ENCODE data around the gene OR4K17. TPM values are rescaled to one million over a fixed set of nuclear protein-coding genes. Genes with fewer than 3 reads are reported as not detected.
A peak's percentile ranks its signal among the peaks of the same experiment; 100 is the strongest.

Gene OR4K17
- total and polyA plus RNA-seq, 9 of the 15 experiments (the other 6 are each of a cell fraction or from before 2014, with no cell fraction given) = not detected

- Histone ChIP-seq H3K79me2 (ENCODE audit: control insufficient read depth, insufficient read depth, low read length) (no peaks in the 10 kb centered on the region), H4K20me1 (replicated peaks; ENCODE audit: control insufficient read depth, insufficient read depth, low read length) (no peaks in the 10 kb centered on the region), H3K36me3 (ENCODE audit: control insufficient read depth, insufficient read depth, low read length) (peaks cover 6% of the 10 kb centered on the region; the same call in 1 of the 3 replicates), H3K4me3 (no peak overlapping the region), H3K4me2 (ENCODE audit: insufficient read depth, low read length) (0 out of 2 replicates have a peak overlapping the region, but pooled peaks have one; percentile 14), H3K27ac (ENCODE audit: extremely low read depth, low read depth, low read length) (peak overlapping the region; percentile 70), H2AFZ (ENCODE audit: low read depth, low read length) (peak overlapping the region; percentile 71), H3K9ac (ENCODE audit: insufficient read depth in 1 of 2, low read depth in 2 of 2, low read length in 2 of 2) (peak overlapping the region in 1 of 2 experiments; percentile 11; a peak in 1 of 4 replicates), H3K9me3 (replicated peaks; ENCODE audit: control insufficient read depth, insufficient read depth, low read depth, low read length) (peaks cover 15% of the 10 kb centered on the region), H3K4me1 (replicated peaks in 1 of 2; ENCODE audit: control insufficient read depth in 2 of 2, insufficient read depth in 2 of 2, low read length in 2 of 2) (peaks cover 0 to 24% of the 10 kb centered on the region in 2 experiments; a peak in 2 of 5 replicates), H3K9me1 (ENCODE audit: control insufficient read depth, insufficient read depth, low read length) (no peaks in the 10 kb centered on the region), H3K27me3 (ENCODE audit: control insufficient read depth in 2 of 2, insufficient read depth in 2 of 2, low read length in 2 of 2) (no peaks in the 10 kb centered on the region)
- POLR2A ChIA-PET = no interaction called here
- CTCF ChIA-PET (ENCODE audit: low intra/inter-chr PET ratio) = no interaction called here
- DNase-seq (ENCODE audit: extremely low read depth in 1 of 4, low spot score in 3 of 4) (peak; percentile 15 to 76 (median 40)), ATAC-seq (peak; percentile 92), FAIRE-seq (peak; percentile 82)
- WGBS (ENCODE audit: insufficient coverage, low coverage, missing lambda C conversion rate) = 0% methylated on average over 1 of the region's 1 CpG
- in situ Hi-C loops (cut with MboI) = no loop called here
- BruUV-seq (replicated peaks) = no TSS peak
- intact Hi-C loops (cut with micrococcal nuclease) = no loop called here
- TF ChIP-seq MAFK (IDR thresholded peaks at IDR 0.05; ENCODE audit: low read length) (peak; percentile 95), NFE2 (IDR thresholded peaks at IDR 0.05; ENCODE audit: low read depth) (peak; percentile 93), ZBTB1 (CRISPR knock-in tag; IDR thresholded peaks at IDR 0.05; ENCODE audit: borderline replicate concordance, low read depth) (no peak), EP300 (IDR thresholded peaks at IDR 0.05; ENCODE audit: low read length) (peak; percentile 62), C11orf30 (IDR thresholded peaks at IDR 0.05; ENCODE audit: low read depth) (peak; percentile 98), HMBOX1 (IDR thresholded peaks at IDR 0.05) (peak; percentile 57; the same call in 1 of the 2 replicates), CHAMP1 (IDR thresholded peaks at IDR 0.05) (peak; percentile 64; the same call in 1 of the 2 replicates), CEBPG (CRISPR knock-in tag; IDR thresholded peaks at IDR 0.05) (no peak), CEBPG (tag; conservative IDR thresholded peaks at IDR 0.05 in 1 of 2, IDR thresholded peaks at IDR 0.05 in 1 of 2) (peak in 1 of 2 experiments; percentile 30; a peak in 1 of 4 replicates), SMARCE1 (IDR thresholded peaks at IDR 0.05) (peak; percentile 68; the same call in 1 of the 2 replicates), FOSL1 (tag; conservative IDR thresholded peaks at IDR 0.05) (peak; percentile 73), NBN (IDR thresholded peaks at IDR 0.05; ENCODE audit: low read depth) (no peak), DPF2 (IDR thresholded peaks at IDR 0.05) (peak; percentile 79), ETS1 (conservative IDR thresholded peaks at IDR 0.05; ENCODE audit: control insufficient read depth, low read depth, low read length) (no peak), POLR3G (IDR thresholded peaks at IDR 0.05; ENCODE audit: extremely low read depth, insufficient read length, insufficient replicate concordance) (no peak), MAFF (IDR thresholded peaks at IDR 0.05; ENCODE audit: low read length) (peak; percentile 96), CBFA2T3 (IDR thresholded peaks at IDR 0.05) (peak; percentile 54), JUND (IDR thresholded peaks at IDR 0.05; ENCODE audit: borderline replicate concordance, low read depth, low read length) (0 out of 2 replicates have a peak, but pooled peaks have one; percentile 45), JUND (tag; IDR thresholded peaks at IDR 0.05; ENCODE audit: borderline replicate concordance, low read depth, low read length) (peak; percentile 53; the same call in 2 of the 3 replicates), PCBP2 (IDR thresholded peaks at IDR 0.05; ENCODE audit: low read depth, low read length, poor library complexity, severe bottlenecking) (no peak), MTA3 (IDR thresholded peaks at IDR 0.05; ENCODE audit: borderline replicate concordance) (0 out of 2 replicates have a peak, but pooled peaks have one; percentile 31)
Measured at GRCh38 chr14:20116748-20117147, 6.2 kb downstream of the OR4K17 start.
